NCI-H1930 (cell line): ENCODE data around the gene CT83.

Source experiments
- DNase-seq, 2 experiments: peaks; one replicate each; lab custom pipeline; 2025; lab: John Stamatoyannopoulos, UW

Gene CT83, protein sequence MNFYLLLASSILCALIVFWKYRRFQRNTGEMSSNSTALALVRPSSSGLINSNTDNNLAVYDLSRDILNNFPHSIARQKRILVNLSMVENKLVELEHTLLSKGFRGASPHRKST

DNA sequence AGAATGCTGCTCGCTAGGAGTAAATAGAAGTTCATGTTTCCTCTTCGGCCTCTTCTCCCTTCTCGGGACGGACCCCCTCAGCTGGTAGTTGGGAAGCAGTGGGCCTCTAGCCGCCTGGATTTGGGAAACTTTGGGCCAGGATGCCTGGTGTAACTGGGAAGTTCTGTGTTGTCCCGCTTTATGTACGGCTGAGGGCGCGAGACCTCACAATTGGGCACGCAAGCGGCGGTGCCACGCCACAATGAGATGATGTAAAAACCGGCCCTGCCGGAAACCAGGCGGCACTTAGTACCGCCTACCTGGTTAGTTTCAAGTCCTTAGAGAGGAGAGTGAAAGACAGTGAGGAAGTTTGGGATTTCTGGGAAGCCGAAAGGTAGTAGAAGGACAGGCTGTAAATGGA is at the start of gene CT83:
Gene CT83 (minus strand): TSS at position 155 of the 400 bp plus-strand sequence. CDS start 120 bp downstream, at position 35.
- no peak for DNase-seq

DNA sequence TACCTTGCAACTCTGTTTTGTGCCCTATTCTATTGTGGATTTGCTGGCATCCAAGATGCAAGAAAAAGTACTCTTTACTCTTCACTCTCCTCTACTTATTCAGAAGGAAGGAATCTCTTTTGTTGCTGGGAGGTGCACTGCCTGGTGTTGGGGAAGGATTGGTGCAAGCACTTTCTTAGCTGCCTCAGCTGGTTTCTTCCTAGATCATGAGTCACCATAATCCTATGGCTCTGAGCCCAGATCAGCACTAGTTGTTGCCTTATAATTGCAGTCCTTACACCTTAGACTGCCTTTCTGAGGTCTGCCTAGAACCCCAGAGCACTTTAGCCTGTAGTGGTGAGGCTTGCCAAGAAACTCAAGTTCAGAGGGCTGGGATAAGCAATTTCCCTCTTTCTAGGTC is 37.0 kb upstream of the CT83 start:
- DNase-seq = no peak

DNA sequence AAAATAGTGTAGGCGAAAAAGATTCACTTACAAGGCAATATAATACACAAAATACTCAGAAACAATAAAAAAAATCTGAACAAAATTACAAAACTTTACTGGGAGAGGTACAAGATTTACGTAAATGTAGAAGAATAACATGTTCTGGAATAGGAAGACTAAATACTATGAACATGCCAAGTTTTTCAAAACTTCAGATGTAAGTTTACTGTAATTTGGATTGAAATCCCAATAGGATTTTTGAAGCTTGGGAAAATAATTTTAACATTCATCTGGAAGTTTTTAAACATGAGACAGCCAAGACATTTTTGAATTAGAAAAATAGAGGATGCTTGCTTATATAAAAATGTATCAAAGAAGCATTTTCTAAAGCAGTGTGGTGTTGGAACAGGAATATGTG is 30.5 kb upstream of the CT83 start:
- DNase-seq = no peak

DNA sequence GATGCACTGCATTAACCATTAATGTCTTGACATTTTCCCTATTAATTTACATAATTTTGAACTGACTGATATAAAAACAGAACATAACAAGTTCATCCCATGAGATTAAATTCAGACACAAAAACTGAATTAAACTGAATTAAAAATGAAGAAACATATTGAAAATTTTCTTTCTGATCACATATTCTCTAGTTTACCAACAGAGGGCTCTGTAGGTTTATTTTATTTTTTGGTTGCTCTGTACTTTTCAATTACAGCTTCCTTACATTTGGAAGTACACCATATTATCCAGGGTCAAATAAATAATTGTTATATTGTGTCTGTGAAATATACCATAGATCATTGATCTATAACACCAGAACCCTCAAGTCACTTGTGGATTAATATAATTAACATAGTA is 27.3 kb upstream of the CT83 start:
- no peak for DNase-seq

DNA sequence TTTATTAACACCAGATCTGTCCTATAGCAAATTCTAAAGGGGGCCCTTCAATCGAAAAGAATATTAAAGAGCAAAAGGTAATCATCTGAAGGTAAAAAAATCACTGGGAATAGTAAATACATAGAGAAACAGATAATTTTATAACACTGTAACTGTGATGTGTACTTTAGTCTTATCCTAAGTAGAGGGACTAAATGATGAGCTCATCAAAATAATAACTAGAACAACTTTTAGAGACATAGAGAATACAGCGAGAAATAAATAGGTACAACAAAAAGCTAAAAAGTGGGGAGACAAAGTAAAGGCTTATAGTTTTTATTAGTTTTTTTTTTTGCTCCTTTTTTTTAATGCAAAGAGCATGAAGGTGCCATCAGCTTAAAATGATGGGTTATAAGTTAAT is 17.3 kb upstream of the CT83 start:
- no peak for DNase-seq

DNA sequence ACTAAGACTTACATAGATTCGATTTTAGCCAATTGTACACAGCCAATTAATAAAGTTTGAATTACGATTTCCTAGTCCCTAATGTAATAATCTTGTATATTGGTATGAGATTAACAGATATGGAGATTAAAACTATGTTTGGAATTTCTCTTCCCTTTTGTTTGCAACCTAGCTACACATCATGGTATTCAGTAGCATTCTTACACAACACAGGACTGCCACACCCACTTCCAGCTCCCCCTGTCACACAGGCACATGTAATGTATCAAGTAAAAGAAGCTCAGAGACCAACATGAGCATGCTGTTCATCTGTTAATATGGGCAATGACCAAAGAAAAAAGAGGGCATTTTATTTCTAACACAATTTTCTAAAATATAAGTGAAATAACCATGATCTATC is 13.6 kb downstream of the CT83 start:
- no peak for DNase-seq

DNA sequence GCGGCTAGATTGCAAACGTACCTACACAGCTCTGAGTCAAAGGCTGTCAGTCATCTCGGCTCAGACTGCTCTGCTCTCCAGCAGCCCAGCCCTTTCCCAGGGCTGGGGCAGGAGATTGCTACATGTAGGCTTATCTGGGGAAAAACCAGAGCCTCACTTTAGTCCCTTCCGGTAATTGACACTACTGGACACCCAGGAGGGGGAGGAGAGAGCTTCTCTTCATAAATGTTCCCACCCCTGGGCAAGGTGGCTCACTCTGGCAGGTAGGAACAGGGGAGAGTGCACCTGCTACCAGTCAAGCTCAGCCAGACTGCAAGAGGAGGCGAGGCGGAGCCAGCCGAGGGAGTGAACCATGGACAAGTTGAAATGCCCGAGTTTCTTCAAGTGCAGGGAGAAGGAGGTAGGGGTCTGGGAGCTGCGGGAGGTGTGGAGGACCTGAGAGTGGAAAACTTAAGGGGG is 26.4 kb downstream of the CT83 start, which contains the start of gene SLC6A14:
Gene SLC6A14 (plus strand): TSS at position 249 of the 459 bp plus-strand sequence. CDS start 104 bp downstream, at position 353.
- no peak for DNase-seq

DNA sequence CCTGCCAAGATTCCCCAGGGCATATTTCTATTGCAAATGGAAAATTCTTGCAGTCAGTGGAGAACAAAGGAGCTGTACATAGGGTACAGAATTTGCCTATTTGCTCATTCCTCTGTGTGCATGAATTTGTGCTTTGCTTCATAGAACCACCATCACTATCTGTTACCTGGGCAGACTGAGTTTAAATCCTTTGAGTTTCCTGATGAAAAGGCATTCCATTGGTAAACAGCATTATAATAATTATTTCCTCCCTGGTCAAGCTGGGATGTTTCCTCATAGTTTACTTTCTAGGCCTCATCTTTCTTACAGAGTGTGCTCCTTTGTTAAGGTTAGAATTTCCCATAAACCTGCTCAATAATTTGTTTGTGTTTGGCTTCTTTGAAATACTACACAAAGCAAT is 27.2 kb downstream of the CT83 start:
- no peak for DNase-seq

DNA sequence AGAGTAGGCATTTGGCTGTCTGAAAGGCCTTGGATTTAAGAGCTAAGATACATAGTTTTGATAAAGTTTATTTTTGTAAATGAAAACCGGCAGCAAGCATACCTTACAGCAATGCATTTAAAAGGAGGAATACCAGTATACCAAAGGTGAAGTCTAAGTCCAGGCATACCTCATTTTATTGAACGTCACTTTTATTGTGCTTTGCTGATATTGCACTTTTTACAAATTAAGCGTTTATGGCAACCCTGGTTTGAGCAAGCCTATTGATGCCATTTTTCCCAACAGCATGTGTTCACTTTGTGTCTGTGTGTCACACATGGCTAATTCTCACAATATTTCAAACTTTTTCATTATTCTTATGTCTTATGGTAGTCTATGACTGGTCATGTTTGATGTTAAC is 34.8 kb downstream of the CT83 start:
- no peak for DNase-seq

DNA sequence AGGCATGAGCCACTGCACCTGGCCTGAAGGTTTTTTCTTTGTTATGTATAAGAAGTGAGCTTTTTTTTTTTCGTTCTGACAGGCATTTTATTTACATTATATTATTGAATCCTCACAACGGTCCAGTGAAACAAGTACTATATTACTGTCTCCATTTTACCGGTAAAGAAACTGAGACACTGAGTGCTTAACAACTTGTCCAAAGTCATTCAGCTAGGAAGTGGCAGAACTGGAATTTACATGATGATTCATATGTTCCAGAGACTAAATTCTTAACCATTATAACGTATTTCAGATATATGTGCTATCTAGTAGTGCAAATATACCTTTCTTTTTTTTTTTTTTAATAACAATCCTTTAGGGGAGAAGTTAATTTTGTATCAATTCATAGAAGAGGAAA is 44.8 kb downstream of the CT83 start:
- no peak for DNase-seq

DNA sequence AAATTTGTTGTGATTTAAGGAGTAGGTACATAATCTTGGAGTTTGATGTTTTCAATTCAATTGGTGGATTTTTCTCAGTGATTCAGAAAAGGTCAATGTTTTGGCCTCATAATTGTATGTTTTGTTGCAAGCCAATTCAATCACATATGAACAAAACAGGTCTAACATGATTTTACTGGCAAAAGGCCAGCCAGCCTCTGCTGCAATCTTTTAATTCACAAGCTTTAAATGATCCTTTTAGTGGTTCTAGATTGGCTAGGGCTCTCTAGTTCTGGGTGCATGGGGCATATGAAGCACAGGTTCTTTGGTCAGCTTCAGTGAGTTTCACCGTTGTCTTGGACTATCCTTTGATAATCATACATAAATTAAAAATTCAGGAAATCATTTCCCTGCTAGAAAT is 45.6 kb downstream of the CT83 start:
- DNase-seq = no peak

DNA sequence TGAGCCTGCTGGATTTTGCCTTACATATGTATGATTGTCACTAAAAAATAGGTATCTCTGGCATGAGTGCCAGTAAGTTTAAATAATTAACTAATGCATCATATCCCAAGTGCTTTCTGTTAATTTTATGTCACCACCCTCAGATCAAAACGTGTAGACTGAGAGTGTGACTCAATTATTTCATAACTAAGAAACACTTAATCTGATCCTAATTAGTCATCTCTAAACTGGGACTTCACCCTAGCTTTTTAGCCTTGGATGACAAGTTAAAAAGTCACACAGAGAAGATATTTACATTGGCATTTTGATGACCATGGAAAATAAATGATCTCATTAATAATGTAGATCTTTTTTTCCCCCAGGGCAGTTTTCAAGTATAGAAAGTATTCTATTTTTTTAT is 49.5 kb downstream of the CT83 start:
- DNase-seq = no peak
